Measurements from ENCODE around the gene USP15. TPM values are rescaled to one million over a fixed set of nuclear protein-coding genes. Genes with fewer than 3 reads are reported as not detected.

USP15 gene
- total RNA-seq, 4 donors from 2014 or later, result 26.4 to 72.0 (median 63.8) TPM

DNA sequence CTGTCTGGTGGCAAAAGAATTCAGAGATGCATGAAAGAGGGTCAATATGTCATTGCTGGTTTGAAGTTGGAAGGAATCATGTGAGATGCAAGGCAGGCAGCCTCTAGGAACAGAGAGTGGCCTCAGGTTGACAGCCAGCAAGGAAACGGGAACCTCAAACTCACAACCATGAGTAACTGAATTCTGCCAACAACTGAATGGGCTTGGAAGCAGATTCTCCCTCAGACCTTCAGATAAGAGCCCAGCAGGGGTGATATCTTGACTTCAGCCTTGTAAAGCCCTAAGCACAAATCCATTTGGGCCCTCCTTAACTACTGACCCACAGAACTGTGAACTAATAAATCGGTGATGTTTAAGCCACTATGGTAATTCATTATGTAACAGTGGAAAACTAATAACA is 35.8 kb downstream of the USP15 start:
- intact Hi-C loops (cut with DNase I), result no loop called here
- H3K4me3 ChIP-seq, result no peak overlapping the region
- H3K27me3 ChIP-seq, result no peaks in the 10 kb centered on the region
- H3K36me3 ChIP-seq, result peaks cover 0 to 71% (median 9%) of the 10 kb centered on the region in 3 donors
- H3K27ac ChIP-seq, result no peak overlapping the region
- H3K4me1 ChIP-seq, result peaks cover 0 to 14% (median 4%) of the 10 kb centered on the region in 3 donors
- no peak for DNase-seq
- no peak for TF ChIP-seq POLR2A (IDR thresholded peaks at IDR 0.05)
- TF ChIP-seq, protein P1, sequence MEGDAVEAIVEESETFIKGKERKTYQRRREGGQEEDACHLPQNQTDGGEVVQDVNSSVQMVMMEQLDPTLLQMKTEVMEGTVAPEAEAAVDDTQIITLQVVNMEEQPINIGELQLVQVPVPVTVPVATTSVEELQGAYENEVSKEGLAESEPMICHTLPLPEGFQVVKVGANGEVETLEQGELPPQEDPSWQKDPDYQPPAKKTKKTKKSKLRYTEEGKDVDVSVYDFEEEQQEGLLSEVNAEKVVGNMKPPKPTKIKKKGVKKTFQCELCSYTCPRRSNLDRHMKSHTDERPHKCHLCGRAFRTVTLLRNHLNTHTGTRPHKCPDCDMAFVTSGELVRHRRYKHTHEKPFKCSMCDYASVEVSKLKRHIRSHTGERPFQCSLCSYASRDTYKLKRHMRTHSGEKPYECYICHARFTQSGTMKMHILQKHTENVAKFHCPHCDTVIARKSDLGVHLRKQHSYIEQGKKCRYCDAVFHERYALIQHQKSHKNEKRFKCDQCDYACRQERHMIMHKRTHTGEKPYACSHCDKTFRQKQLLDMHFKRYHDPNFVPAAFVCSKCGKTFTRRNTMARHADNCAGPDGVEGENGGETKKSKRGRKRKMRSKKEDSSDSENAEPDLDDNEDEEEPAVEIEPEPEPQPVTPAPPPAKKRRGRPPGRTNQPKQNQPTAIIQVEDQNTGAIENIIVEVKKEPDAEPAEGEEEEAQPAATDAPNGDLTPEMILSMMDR (IDR thresholded peaks at IDR 0.05), result no peak
- WGBS, 2 donors, result 77 to 100% methylated on average over 2 of the region's 2 CpGs
- peaks cover 0 to 2% (median under 1%) of the 10 kb centered on the region in 3 donors for H3K9me3 ChIP-seq

DNA sequence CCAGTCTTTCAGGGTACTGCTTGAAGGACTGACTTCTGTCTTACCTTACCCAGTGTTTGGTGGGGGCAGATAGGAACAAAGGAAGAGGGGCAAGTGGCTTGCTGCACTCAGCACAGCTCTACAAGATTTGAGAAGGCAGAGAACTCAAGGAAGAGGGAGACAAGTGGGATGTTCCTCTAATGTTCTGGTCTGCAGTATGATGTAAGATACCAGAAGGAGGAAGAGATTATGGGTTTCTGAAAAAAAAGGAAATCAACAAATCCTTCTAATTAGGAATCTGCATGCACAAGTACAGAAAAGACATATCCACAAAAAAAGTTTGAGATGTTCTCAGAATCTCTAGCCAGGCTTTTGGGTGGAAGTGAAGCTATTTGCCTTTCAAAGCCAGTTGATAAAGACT is 37.1 kb downstream of the USP15 start:
- Histone ChIP-seq H3K4me1 (peaks cover 0 to 6% (median 4%) of the 10 kb centered on the region in 3 donors), H3K4me3 (no peak overlapping the region), H3K27me3 (no peaks in the 10 kb centered on the region), H3K9me3 (no peaks in the 10 kb centered on the region), H3K36me3 (peaks cover 0 to 66% (median 9%) of the 10 kb centered on the region in 3 donors), H3K27ac (no peak overlapping the region)
- TF ChIP-seq, protein P1 (IDR thresholded peaks at IDR 0.05), result no peak
- no peak for DNase-seq
- intact Hi-C loops (cut with DNase I), result no loop called here

DNA sequence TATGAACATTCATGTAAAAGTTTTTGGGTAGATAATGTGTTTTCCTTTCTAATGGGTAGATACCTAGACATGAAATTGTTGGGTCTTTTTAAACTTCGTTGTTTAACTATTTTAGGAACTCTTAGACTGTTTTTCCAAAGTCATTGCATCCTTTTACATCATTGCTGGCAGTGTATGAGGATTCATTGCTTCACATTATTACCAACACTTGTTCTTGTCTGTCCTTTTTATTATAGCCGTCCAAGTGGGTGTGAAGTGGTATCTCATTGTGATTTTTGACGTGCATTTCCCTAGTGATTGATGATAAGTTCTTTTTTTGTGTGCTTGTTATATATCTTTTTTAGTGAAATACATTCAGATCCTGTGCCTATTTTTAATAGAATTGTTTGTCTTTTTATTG is 39.4 kb downstream of the USP15 start:
- intact Hi-C loops (cut with DNase I), result no loop called here
- TF ChIP-seq, protein P1 (IDR thresholded peaks at IDR 0.05), result no peak
- no peak for TF ChIP-seq POLR2A (IDR thresholded peaks at IDR 0.05)
- H3K4me1 ChIP-seq, result no peaks in the 10 kb centered on the region
- H3K4me3 ChIP-seq, result no peak overlapping the region
- peaks cover 0 to 8% (median 4%) of the 10 kb centered on the region in 3 donors for H3K9me3 ChIP-seq
- H3K36me3 ChIP-seq, result peaks cover 0 to 70% (median 12%) of the 10 kb centered on the region in 3 donors
- H3K27me3 ChIP-seq, result no peaks in the 10 kb centered on the region
- 58 to 61% methylated on average over 3 of the region's 3 CpGs for WGBS, 2 donors
- no peak for DNase-seq
- no peak overlapping the region for H3K27ac ChIP-seq

DNA sequence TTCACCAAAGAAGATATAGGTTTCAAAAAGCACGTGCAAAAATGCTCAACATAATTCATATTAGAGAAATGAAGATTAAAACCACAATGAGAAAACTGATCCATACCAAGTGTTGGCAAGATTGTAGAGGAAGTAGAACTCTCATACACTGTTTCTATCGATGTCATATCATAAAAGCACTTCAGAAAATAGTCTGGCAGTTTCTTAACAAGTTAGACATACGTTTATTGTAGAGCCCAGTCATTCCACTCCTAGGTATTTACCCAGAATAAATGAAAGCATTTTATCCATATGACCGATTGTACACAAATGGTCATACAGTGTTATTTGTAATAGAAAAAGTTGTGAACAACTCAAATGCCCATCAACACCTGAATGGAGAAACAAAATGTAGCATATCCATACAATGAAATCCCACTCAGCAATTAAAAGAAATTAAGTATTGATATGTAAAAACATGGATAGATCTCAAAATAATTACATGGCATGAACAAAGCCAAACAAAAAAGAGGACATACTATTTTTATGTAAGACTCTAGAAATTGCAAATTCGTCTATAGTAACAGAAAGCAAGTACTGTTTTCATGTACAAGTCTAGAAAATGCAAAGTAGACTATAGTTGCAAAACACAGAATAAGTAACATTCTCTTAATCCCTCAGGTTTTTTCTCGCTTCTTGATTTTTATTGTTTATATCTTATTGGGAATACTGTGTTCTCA is 41.0 kb downstream of the USP15 start:
- no peaks in the 10 kb centered on the region for H3K27me3 ChIP-seq
- no peak overlapping the region for H3K27ac ChIP-seq
- no peaks in the 10 kb centered on the region for H3K4me1 ChIP-seq
- WGBS, 2 donors, result 70 to 85% methylated on average over 6 of the region's 6 CpGs
- intact Hi-C loops (cut with DNase I), result no loop called here
- peaks cover 0 to 70% (median 8%) of the 10 kb centered on the region in 3 donors for H3K36me3 ChIP-seq
- H3K4me3 ChIP-seq, result no peak overlapping the region
- no peak for DNase-seq
- TF ChIP-seq POLR2A (IDR thresholded peaks at IDR 0.05), result no peak
- TF ChIP-seq, protein P1 (IDR thresholded peaks at IDR 0.05), result no peak
- peaks cover 0 to 8% (median 4%) of the 10 kb centered on the region in 3 donors for H3K9me3 ChIP-seq

DNA sequence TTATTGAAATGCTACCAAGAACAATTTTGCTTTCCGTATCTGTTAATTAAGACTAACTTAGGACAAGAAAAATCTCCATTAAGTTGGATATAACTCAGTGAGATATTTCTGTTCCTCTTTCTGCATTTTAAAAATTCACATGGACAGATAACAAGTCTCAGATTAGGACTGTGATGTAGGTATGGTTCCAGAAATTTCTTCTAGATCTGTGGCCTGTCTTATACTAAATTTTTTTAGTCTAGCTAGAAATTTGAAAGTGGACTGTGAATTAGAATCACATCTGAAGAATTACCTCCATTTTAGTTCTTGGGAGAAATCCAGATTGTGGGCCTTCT is 41.6 kb downstream of the USP15 start:
- WGBS, 2 donors, result 86 to 96% methylated on average over 1 of the region's 1 CpG
- no peak overlapping the region for H3K4me3 ChIP-seq
- H3K4me1 ChIP-seq, result no peaks in the 10 kb centered on the region
- no peaks in the 10 kb centered on the region for H3K27me3 ChIP-seq
- no peak for DNase-seq
- H3K9me3 ChIP-seq, result peaks cover 0 to 8% (median 4%) of the 10 kb centered on the region in 3 donors
- TF ChIP-seq, protein P1 (IDR thresholded peaks at IDR 0.05), result no peak
- H3K36me3 ChIP-seq, result peaks cover 0 to 70% (median 3%) of the 10 kb centered on the region in 3 donors
- intact Hi-C loops (cut with DNase I), result no loop called here
- H3K27ac ChIP-seq, result no peak overlapping the region
